HG03175 (cell line): ENCODE results near the gene CLIP4.
"Not testable (repeated sequence)": the region's sequence is repeated elsewhere in the genome, so short reads cannot be mapped to it uniquely, and the experiment has no call there.

ENCODE experiments used
- ATAC-seq: cut with Tn5 transposase; IDR thresholded peaks from one replicate; pipeline ENCODE4 v1.9.1; 2021; ENCODE audit warnings: mild to moderate bottlenecking, moderate library complexity; ENCODE audit not compliant: unreplicated experiment

Gene CLIP4

GRCh38 chr2:29100564-29100963, 14.7 kb upstream of the CLIP4 start:
- ATAC-seq, result no peak

- no peak for ATAC-seq
Measured at GRCh38 chr2:29104688-29105087, 10.5 kb upstream of the CLIP4 start.

- ATAC-seq, result no peak
Measured at GRCh38 chr2:29105375-29105774, 9.8 kb upstream of the CLIP4 start.

- ATAC-seq, result no peak
Measured at GRCh38 chr2:29106256-29106655, 9.0 kb upstream of the CLIP4 start.

GRCh38 chr2:29106980-29107388, 8.2 kb upstream of the CLIP4 start:
- ATAC-seq, result no peak

- not testable (repeated sequence) for ATAC-seq
Measured at GRCh38 chr2:29107547-29107946, 7.7 kb upstream of the CLIP4 start.

- no peak for ATAC-seq
Measured at GRCh38 chr2:29108225-29108624, 7.0 kb upstream of the CLIP4 start.

GRCh38 chr2:29109246-29109645, 6.0 kb upstream of the CLIP4 start:
- no peak for ATAC-seq

GRCh38 chr2:29110916-29111535, 4.2 kb upstream of the CLIP4 start:
- ATAC-seq, result peak; percentile 55

- no peak for ATAC-seq
Measured at GRCh38 chr2:29112379-29112778, 2.8 kb upstream of the CLIP4 start.

- ATAC-seq, result no peak
Measured at GRCh38 chr2:29113027-29113686, 2.1 kb upstream of the CLIP4 start.

- peak; percentile 30 for ATAC-seq
Measured at GRCh38 chr2:29113891-29114321, 1.3 kb upstream of the CLIP4 start.

- ATAC-seq, result no peak
Measured at GRCh38 chr2:29114586-29114945, 649 bp upstream of the CLIP4 start.

GRCh38 chr2:29115797-29116781, 874 bp downstream of the CLIP4 start:
- ATAC-seq, result peak; percentile 44

GRCh38 chr2:29117636-29118303, 2.6 kb downstream of the CLIP4 start:
- ATAC-seq, result no peak

- ATAC-seq, result no peak
Measured at GRCh38 chr2:29119211-29119610, 4.0 kb downstream of the CLIP4 start.

- ATAC-seq, result no peak
Measured at GRCh38 chr2:29120846-29121245, 5.6 kb downstream of the CLIP4 start.

GRCh38 chr2:29123617-29124349, 8.6 kb downstream of the CLIP4 start:
- no peak for ATAC-seq

- no peak for ATAC-seq
Measured at GRCh38 chr2:29124504-29124903, 9.3 kb downstream of the CLIP4 start.

GRCh38 chr2:29129586-29130281, 14.5 kb downstream of the CLIP4 start:
- no peak for ATAC-seq
